Urinary bladder (tissue), 4 donors: Measurements from ENCODE around the gene AFDN. TPM values are rescaled to one million over a fixed set of nuclear protein-coding genes. Genes with fewer than 3 reads are reported as not detected.

Experiments
- DNase-seq: peaks from one replicate; pipeline ENCODE4 v3.0.0-alpha.2; 2015; ENCODE audit errors: extremely low spot score
- H3K27ac ChIP-seq: one replicate; pipeline ENCODE4 v1.5.1; 2013; ENCODE audit warnings: low read depth, mild to moderate bottlenecking, moderate library complexity
- H3K36me3 ChIP-seq: one replicate; pipeline ENCODE4 v1.6.1; 2013; ENCODE audit warnings: mild to moderate bottlenecking, moderate library complexity; ENCODE audit not compliant: insufficient read depth
- H3K4me1 ChIP-seq: one replicate; pipeline ENCODE4 v1.6.1; 2013; ENCODE audit warnings: mild to moderate bottlenecking, moderate library complexity; ENCODE audit not compliant: insufficient read depth
- H3K4me3 ChIP-seq: one replicate; pipeline ENCODE4 v1.5.1; 2013; ENCODE audit warnings: low read depth, low read length
- WGBS: extraction: QIAGEN DNeasy Blood & Tissue Kit; methylation state at CpG from one replicate; pipeline ENCODE4 v1.1.7; 2013; 5-methylcytosine and 5-hydroxymethylcytosine counted together
- polyA plus RNA-seq: library from polyadenylated mRNA; stranded (reverse); fragments of 200-250 nt; gene quantifications from one replicate; pipeline ENCODE4 v1.2.3, GENCODE V29; 2013
- total RNA-seq: library from RNA; depleted of rRNA; stranded (reverse); fragments of >200 nt; gene quantifications from one replicate; pipeline ENCODE4 v1.2.3, GENCODE V29; 2014
- donor health status: healthy with polysubstance abuse.
- donor health status: healthy.

The AFDN gene
- total and polyA plus RNA-seq, 2 donors = 29.6 to 177 TPM

DNA sequence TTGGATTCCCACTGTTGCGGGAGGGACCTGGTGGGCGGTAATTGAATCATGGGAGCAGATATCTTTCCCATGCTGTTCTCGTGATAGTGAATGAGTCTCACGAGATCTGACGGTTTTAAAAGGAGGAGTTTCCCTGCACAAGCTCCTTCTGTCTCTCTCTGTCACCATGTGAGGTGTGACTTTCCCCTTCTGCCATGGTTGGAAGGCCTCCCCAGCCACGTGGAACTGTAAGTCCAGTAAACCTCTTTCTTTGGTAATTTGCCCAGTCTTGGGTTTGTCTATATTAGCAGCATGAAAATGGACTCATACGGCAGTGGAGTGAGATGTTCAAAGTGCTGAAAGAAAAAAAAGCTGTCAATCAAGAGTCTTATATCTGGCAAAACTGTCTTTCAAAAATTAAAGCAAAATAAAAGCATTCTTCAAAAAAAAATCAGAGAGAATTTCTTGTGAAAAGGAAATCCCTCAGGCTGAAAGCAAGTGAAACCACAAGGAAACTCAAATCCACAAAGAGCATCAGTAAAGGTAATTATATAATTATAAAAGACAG lies 155.3 kb downstream of the AFDN start:
- Histone ChIP-seq H3K4me3 (no peak overlapping the region), H3K27ac (no peak overlapping the region)

DNA sequence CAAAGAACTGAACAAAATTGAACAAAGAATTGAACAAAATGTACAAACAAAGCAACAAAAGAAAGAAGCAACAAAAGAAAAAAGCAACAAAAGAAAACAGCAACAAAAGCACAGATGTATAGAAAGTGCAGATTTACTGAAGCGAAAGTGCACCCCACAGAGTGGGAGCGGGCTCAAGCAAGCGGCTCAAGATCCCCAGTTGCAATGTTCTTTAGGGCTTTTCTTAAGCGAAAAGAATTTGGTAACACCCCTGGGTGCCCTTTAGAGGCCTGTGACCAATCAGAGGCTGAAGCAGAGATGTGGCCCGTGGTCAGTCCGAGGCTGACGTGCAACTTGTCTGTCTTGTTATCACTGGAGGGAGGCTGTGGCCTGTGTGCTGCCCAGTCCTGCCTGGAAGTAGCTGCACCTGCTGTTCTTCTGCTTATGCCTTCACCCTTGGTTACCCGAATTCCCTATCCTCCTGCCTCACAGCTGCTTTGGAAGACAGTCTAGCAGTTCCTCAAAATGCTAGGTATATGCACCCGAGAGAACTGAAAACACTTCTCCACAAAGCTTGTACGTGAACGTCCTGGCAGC lies 157.5 kb downstream of the AFDN start:
- DNase-seq = no peak
- Histone ChIP-seq H3K4me1 (no peaks in the 10 kb centered on the region), H3K36me3 (no peaks in the 10 kb centered on the region), H3K4me3 (no peak overlapping the region), H3K27ac (no peak overlapping the region)
- 95% methylated on average over 11 of the region's 11 CpGs for WGBS

More for the DNA sequence above, 155.3 kb downstream of the AFDN start:
- Histone ChIP-seq H3K4me1 (no peaks in the 10 kb centered on the region), H3K36me3 (no peaks in the 10 kb centered on the region)
- 78% methylated on average over 7 of the region's 7 CpGs for WGBS
- DNase-seq = no peak

DNA sequence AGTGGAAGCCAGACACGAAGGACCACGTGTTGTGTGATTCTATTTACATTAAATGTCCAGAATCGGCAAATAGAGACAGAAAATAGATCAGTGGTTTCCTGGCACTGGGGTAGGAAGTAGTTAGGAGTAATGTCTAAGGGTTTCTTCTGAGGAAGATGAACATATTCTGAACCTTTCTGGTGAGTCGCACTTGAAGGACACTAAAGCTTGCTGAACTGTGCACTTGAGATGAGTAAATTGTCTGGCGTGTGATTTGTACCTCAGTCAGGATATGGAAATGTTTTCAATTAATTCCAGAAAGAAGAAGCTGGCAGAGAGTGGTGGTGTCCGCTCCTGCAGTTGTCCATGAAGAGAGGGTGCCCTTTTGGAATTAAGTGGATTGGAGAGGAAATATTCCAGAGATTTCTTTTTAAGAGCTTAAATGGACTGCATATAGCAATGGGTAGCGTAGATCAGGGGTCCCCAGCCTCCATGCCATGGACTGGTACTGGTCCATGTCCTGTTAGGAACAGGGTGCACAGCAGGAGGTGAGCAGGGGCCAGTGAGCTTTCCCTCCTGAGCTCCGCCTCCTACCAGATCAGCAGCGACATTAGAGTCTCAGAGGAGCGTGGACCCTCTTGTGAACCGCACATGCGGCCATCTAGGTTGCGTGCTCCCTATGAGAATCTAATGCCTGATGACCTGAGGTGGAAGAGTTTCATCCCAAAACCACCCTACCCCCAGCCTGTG lies 158.3 kb downstream of the AFDN start:
- 93% methylated on average over 13 of the region's 13 CpGs for WGBS
- H3K36me3 ChIP-seq = no peaks in the 10 kb centered on the region
- H3K4me1 ChIP-seq = no peaks in the 10 kb centered on the region
- H3K27ac ChIP-seq = no peak overlapping the region
- no peak for DNase-seq
- H3K4me3 ChIP-seq = no peak overlapping the region

DNA sequence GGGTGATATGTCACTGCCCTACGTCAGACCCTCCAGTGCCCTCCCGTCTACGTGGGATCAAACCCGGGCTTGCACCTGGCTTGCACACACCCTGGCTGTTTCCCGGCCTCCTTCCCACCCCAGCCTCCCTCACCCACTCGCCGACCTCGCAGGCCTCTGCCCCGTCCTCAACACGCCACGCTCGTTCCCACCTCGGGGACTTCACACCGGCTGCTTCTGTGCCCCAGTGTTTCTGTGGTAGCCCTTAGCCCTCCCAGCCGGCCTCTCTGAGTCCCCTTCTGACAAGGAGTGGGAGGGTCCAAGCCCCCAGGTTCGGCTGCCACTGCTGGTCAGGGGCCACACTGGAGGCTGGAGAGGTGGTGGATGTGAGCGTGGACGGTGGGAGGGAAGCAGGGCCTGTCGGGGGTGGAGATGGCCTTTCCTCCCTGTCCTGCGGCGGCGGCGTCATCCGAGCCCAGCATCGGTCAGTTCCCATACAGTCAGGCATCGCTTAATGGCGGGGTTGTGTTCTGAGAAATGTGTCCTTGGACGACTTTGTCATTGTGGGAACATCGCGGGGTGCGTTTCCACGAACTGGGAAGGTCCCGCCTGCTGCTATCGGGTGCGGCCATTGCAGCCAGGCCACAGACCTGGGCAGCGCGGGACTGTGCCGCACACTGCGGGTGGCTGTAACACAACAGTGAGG lies 159.3 kb downstream of the AFDN start:
- H3K36me3 ChIP-seq = no peaks in the 10 kb centered on the region
- 96% methylated on average over 39 of the region's 39 CpGs for WGBS
- DNase-seq = no peak
- no peak overlapping the region for H3K4me3 ChIP-seq
- no peak overlapping the region for H3K27ac ChIP-seq
- no peaks in the 10 kb centered on the region for H3K4me1 ChIP-seq

DNA sequence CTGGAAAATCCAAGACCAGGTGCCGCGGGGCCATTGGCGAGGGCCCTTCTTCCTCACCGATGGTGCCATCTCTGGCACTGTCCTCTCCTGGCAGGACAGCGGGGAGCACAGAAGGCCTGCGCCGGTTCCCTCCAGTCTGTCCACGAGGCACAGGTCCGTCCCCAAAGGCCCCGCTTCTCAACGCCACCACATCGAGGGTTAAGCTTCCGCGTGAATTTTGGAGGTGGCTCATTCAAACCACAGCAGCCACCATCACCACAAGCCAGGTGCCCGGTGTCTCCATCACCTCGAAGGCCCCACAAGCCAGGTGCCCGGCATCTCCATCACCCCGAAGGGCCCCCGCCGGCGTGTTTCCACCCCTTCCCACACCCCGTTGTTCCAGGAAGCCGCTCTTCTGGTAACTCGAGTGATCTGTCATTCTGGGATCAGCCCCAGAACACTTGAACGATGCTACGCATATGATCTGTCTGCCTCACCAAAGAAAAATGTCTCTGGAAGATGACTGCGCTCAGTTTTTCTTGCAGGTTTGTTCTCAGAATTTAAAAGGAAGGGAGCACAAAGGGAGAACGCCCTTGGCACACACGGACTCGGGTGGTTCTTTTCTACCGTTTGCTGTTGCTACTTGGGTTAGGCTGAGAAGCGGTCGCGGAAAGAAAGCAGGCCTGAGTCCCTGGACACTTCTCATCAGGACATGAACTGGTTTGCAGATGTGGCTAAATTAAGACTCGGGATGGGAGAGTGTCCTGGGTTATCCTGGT lies 160.9 kb downstream of the AFDN start:
- Histone ChIP-seq H3K36me3 (no peaks in the 10 kb centered on the region), H3K4me1 (no peaks in the 10 kb centered on the region), H3K4me3 (no peak overlapping the region), H3K27ac (no peak overlapping the region)
- 94% methylated on average over 35 of the region's 35 CpGs for WGBS
- no peak for DNase-seq

DNA sequence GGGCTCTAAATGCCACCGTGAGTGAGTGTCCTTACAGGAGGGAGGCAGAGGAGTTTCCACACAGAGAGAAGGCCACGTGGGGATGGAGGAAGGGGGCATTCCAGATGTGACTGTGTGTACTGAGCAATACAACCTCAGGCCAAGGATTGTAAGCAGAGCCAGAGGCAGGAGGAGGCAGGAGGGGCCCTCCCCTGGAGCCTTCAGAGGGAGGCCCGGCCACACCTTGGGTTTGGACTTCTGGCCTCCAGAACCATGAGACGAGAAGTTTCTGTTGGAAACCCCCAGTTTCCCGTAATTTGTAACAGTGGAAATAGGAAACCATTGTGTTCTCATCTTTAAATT lies 161.4 kb downstream of the AFDN start:
- 86% methylated on average over 5 of the region's 5 CpGs for WGBS
- H3K4me3 ChIP-seq = no peak overlapping the region
- H3K27ac ChIP-seq = no peak overlapping the region
- no peak for DNase-seq
- H3K4me1 ChIP-seq = no peaks in the 10 kb centered on the region
- no peaks in the 10 kb centered on the region for H3K36me3 ChIP-seq

DNA sequence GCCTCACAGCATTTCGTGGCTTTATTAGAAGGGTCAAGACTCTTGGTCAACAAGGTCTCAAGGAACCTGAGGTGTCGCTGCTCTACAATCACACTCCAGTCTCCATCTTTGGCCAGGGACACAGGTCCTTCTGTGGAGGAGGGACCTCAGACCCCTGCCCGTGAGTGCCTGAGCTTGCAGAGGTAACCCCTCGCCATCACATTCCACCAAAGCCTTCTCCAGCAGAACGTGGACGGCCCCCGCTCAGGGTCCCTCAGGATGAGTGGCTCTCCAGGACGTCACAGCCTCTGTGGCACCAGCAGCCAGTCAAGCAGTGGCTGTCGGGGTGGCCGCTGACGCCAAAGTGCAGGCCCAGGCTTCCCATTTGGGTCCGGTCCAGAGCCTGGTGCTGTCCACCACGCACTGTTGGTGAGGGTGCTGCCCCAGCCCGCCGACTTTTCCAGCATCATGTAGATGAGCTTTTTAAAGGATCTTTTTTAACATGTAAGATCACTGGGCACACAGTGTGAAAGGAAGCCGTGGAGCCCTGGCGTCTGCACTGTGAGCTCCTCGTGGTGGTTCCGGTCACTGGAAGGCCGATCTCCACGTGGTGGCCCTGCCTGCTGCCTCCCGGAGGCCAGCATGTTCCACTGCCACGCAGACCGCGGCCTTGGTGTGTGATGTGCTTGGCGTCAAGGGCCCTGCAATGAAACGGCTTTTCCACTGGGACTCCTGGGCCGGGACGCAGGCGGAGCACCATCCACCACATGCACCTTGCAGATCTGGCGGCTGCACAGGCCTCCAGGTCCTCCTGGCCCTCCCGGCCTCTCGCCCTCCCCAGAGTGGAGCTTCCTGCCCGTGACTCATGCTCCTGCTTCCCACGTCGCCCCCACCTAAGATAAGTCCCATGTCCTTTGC lies 162.5 kb downstream of the AFDN start:
- no peak for DNase-seq
- 96% methylated on average over 36 of the region's 36 CpGs for WGBS
- Histone ChIP-seq H3K36me3 (no peaks in the 10 kb centered on the region), H3K4me1 (no peaks in the 10 kb centered on the region), H3K27ac (no peak overlapping the region), H3K4me3 (no peak overlapping the region)

DNA sequence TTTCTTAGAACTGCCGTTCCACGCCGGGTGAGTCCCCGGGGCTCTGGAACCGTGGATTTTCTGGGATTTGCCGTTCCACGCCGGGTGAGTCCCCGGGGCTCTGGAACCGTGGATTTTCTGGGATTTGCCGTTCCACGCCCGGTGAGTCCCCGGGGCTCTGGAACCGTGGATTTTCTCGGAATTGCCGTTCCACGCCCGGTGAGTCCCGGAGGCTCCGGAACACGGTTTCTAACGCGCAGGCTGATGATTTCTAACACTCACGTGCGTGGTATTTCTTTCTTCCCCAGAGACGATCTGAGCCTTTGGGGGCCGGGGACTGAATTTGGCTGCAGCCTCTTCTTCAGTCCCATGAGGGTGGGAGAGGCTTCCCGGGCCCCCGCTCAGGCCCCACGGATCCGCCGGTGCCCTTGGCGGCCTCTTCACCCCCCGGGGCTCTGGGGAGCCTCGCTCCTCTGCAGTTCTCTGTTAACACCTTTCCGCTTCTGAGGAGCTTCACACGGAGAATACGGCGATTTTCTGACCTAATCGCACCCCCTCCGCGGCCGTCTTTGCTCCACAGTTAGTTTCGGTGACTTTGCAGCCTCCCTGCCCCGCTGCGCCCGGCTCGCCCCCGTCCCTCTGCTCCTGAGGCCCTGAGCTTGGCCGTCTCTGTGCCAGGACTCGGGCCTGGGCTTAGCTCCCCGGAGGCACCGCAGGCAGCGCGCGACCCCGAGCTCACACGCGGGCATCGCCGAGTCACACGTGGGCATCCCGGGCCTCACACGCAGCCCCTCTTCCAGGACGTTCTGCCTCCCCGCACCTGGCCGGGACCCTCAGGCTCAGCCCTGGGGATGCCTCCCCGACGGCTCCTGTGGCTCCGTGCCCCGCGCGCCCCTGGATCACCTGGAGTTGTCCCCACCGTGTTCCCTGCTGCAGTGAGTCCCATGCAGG lies 163.6 kb downstream of the AFDN start:
- H3K27ac ChIP-seq = no peak overlapping the region
- no peaks in the 10 kb centered on the region for H3K36me3 ChIP-seq
- no peak for DNase-seq
- no peaks in the 10 kb centered on the region for H3K4me1 ChIP-seq
- no peak overlapping the region for H3K4me3 ChIP-seq
- 95% methylated on average over 75 of the region's 75 CpGs for WGBS

DNA sequence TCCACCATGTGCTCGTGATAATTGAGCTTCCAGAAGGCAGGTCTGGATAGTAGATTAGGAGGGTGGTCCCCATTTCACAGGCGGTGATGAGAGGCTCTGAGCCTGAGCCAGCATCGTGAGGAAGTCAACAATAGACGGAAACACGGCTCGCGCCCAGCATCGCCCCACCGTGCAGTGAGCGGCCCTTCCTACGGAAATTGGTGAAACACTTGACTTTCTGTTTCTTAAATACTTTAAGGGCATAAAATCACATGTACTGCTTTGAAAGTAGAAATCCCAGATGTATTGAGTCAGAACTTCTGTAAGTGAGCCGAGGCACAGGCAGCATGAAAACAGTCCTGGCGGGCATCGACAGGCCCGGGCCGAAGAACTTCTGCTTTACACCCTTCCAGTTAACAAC lies 166.5 kb downstream of the AFDN start:
- Histone ChIP-seq H3K4me1 (no peaks in the 10 kb centered on the region), H3K4me3 (no peak overlapping the region), H3K27ac (no peak overlapping the region), H3K36me3 (no peaks in the 10 kb centered on the region)
- no peak for DNase-seq
- 86% methylated on average over 16 of the region's 16 CpGs for WGBS

DNA sequence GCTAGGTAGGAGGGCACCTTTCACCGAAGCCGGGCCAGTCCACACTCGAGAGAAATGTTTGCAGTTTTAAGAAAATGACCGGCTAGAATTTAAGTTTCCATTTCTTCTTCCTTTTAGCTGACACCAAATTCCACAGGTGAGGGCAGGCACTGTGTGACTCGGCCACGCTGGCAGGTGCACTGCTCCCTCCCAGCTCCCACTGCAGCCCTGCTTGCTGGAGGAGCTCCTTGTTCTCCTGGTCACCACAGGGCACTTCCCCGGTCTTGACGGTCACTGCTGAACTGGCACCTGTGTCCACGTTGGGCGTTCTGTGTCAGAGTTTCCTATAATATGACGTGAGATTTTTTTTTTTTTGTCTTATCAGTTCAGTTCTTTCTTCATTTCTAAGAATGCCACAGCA lies 167.1 kb downstream of the AFDN start:
- Histone ChIP-seq H3K4me1 (no peaks in the 10 kb centered on the region), H3K27ac (no peak overlapping the region), H3K4me3 (no peak overlapping the region), H3K36me3 (no peaks in the 10 kb centered on the region)
- DNase-seq = no peak
- 87% methylated on average over 11 of the region's 11 CpGs for WGBS

DNA sequence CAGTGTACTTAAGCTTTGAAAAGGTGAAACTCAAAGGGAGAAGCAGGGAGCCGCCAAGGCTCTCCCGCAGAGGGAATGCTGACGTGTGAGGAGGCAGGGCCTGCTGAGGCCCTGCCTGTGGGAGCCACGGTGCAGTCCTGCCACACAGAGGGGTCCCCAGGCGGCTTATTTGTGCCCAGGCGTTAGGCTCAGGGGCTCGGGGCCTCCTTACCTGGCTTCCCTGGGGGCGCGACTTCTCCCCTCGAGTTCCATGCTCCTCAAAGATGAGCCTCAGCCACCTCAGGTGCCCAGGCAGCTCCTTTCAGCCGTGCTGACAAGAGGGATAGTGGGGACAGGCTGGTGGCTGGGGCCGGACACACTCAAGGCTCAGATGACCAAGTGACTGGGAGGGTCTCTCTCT lies 168.6 kb downstream of the AFDN start:
- 92% methylated on average over 12 of the region's 12 CpGs for WGBS
- Histone ChIP-seq H3K4me1 (no peaks in the 10 kb centered on the region), H3K36me3 (no peaks in the 10 kb centered on the region), H3K27ac (no peak overlapping the region), H3K4me3 (no peak overlapping the region)
- DNase-seq = no peak

DNA sequence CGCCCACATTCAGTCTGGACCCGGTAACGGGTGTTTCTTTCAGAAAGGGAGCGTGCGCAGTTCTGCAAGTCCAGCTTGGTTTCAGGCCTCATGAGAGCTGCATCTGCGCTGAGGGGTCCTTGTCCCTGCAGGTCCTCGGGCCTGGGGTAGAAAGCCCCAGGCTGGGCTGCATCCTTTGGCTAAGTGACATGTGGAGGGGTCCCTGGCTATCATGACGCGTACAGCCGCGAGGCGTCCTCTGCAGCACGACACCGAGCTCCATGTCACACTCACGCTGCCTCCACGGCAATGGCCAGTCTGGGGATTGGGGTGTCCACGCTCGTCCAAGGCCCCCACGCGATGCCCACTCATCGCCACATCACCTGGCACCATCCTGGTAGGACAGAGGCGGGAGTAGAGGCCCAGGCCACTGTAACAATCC lies 169.0 kb downstream of the AFDN start:
- H3K4me1 ChIP-seq = no peaks in the 10 kb centered on the region
- no peak overlapping the region for H3K4me3 ChIP-seq
- WGBS = 97% methylated on average over 22 of the region's 22 CpGs
- no peak for DNase-seq
- H3K36me3 ChIP-seq = no peaks in the 10 kb centered on the region
- no peak overlapping the region for H3K27ac ChIP-seq
